Stomach (tissue), 9 donors: ENCODE data around the gene ZC2HC1B. TPM values are rescaled to one million over a fixed set of nuclear protein-coding genes. Genes with fewer than 3 reads are reported as not detected.
"Not testable (repeated sequence)": the region's sequence is repeated elsewhere in the genome, so short reads cannot be mapped to it uniquely, and the experiment has no call there.

Experiments
- DNase-seq, 2 donors: peaks; one replicate each; pipeline versions ENCODE4 v3.0.0 to v3.0.0-alpha.2; 2013 to 2019
- H3K27ac ChIP-seq, 5 donors: fragments of 200-600 bp in 4 of 5; sonication (generic) in 4 of 5; one replicate each; pipeline ENCODE4 v1.5.1; 2013 to 2019; ENCODE audit warnings: mild to moderate bottlenecking in 1 of 5, moderate library complexity in 1 of 5
- H3K27me3 ChIP-seq, 3 donors: fragments of 200-600 bp; sonication (generic); one replicate each; pipeline ENCODE4 v1.5.1; 2017 to 2019; ENCODE audit warnings: mixed run types in 1 of 3
- H3K36me3 ChIP-seq, 4 donors: fragments of 200-600 bp; sonication (generic); 1 replicate in 3 of 4; 2 replicates in 1 of 4; pipeline ENCODE4 v1.5.1; 2016 to 2019
- H3K4me1 ChIP-seq, 4 donors: fragments of 200-600 bp; sonication (generic); one replicate each; pipeline ENCODE4 v1.5.1; 2016 to 2019
- H3K4me3 ChIP-seq, 4 donors: fragments of 200-600 bp; sonication (generic) in 3 of 4; one replicate each; pipeline ENCODE4 v1.5.1; 2016 to 2019; ENCODE audit warnings: mild to moderate bottlenecking in 1 of 4
- H3K9me3 ChIP-seq, 4 donors: fragments of 200-600 bp; sonication (generic); one replicate each; pipeline ENCODE4 v1.5.1; 2016 to 2019
- EP300 ChIP-seq: sonication (generic); formaldehyde crosslinking; IDR thresholded peaks from one replicate; pipeline ENCODE4 v1.6.1; 2017; ENCODE audit warnings: antibody characterized with exemption
- POLR2A ChIP-seq, 4 donors: fragments of 450-650 bp; IDR thresholded peaks; one replicate each; pipeline ENCODE4 v1.6.1; 2016; ENCODE audit warnings: antibody characterized with exemption in 4 of 4, control low read depth in 2 of 4, mild to moderate bottlenecking in 1 of 4, moderate library complexity in 1 of 4
- POLR2AphosphoS5 ChIP-seq, 3 donors: sonication (generic); formaldehyde crosslinking; IDR thresholded peaks; one replicate each; pipeline ENCODE4 v1.6.1; 2016; ENCODE audit warnings: antibody characterized with exemption in 3 of 3
- WGBS, 5 donors: extraction: QIAGEN DNeasy Blood & Tissue Kit in 3 of 5; methylation state at CpG; one replicate each; pipeline versions ENCODE4 v1.1.5 to v1.1.7; 2013 to 2018; 5-methylcytosine and 5-hydroxymethylcytosine counted together
- intact Hi-C: fragments of 100-400 bp; cut with DNase I; formaldehyde crosslinking; loops from one replicate; pipeline ENCODE4 v1.15.1; 2023; ENCODE audit warnings: low total_unique reads
- polyA plus RNA-seq, 3 donors: library from polyadenylated mRNA; stranded (reverse); fragments of 200-250 nt; gene quantifications; one replicate each; pipeline ENCODE4 v1.2.3, GENCODE V29; 2013
- total RNA-seq, 5 donors: library from RNA; depleted of rRNA; stranded (reverse); fragments of >200 nt; gene quantifications; one replicate each; pipeline versions ENCODE4 v1.1.0 to v1.2.3, GENCODE V29; 2014 to 2016
- TF ChIP-seq, protein P1 (sequence below), 7 experiments: fragments of 450-650 bp in 4 of 7; fragments of 200-600 bp in 3 of 7; sonication (generic) in 3 of 7; IDR thresholded peaks; one replicate each; pipeline ENCODE4 v1.5.1; 2016 to 2019; ENCODE audit warnings: antibody characterized with exemption in 7 of 7, control low read depth in 2 of 7, mild to moderate bottlenecking in 1 of 7
- donor health status: healthy with polysubstance abuse.
- donor health status: Bipolar disorder and iron deficiency.
- donor health status: healthy.

The ZC2HC1B gene
- total and polyA plus RNA-seq, 8 donors, result 0.92 to 1.8 TPM; not detected in 6

DNA sequence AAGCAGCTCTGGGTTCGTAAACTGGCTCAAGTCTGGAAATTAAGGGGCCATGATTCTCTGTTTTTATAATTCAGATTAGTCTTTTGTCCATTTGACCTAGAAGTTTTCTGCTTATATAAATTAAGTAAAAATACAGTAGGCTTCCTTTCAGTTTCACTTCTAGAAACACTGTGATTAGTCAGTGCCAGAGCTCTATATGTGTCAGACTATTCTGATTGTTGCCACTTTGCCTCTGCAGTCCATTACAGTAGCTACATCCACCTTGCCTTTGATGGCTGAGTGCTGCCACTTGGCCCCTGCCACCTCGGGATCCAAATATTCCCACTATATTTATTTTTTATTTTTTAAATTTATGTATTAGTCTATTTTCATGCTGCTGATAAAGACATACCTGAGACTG lies 7.9 kb downstream of the ZC2HC1B start:
- Histone ChIP-seq H3K27me3 (no peaks in the 10 kb centered on the region), H3K36me3 (no peaks in the 10 kb centered on the region), H3K4me3 (no peak overlapping the region), H3K4me1 (no peaks in the 10 kb centered on the region), H3K9me3 (peaks cover 0 to 14% (median 3%) of the 10 kb centered on the region in 4 donors), H3K27ac (no peak overlapping the region)
- intact Hi-C loops, result no loop called here
- peak in 1 of 2 donors; percentile 11 for DNase-seq
- TF ChIP-seq POLR2A (IDR thresholded peaks at IDR 0.05) (no peak), POLR2AphosphoS5 (IDR thresholded peaks at IDR 0.05) (no peak), EP300 (no peak)
- TF ChIP-seq, protein P1, sequence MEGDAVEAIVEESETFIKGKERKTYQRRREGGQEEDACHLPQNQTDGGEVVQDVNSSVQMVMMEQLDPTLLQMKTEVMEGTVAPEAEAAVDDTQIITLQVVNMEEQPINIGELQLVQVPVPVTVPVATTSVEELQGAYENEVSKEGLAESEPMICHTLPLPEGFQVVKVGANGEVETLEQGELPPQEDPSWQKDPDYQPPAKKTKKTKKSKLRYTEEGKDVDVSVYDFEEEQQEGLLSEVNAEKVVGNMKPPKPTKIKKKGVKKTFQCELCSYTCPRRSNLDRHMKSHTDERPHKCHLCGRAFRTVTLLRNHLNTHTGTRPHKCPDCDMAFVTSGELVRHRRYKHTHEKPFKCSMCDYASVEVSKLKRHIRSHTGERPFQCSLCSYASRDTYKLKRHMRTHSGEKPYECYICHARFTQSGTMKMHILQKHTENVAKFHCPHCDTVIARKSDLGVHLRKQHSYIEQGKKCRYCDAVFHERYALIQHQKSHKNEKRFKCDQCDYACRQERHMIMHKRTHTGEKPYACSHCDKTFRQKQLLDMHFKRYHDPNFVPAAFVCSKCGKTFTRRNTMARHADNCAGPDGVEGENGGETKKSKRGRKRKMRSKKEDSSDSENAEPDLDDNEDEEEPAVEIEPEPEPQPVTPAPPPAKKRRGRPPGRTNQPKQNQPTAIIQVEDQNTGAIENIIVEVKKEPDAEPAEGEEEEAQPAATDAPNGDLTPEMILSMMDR (IDR thresholded peaks at IDR 0.05), result no peak
- 78 to 93% (median 86%) methylated on average over 2 of the region's 2 CpGs for WGBS, 5 donors

DNA sequence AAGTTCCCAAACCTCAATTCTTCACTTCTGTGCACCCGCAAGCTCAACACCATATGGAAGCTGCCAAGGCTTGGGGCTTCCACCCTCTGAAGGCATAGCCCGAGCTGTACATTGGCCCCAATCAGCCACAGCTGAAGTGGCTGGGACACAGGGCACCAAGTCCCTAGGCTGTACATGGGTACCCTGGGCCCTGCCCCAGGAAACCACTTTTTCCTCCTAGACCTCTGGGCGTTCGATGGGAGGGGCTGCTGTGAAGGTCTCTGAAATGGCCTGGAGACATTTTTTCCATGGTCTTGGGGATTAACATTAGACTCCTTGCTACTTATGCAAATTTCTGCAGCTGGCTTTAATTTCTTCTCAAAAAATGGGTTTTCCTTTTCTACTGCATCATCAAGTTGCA lies 9.3 kb downstream of the ZC2HC1B start:
- DNase-seq, H3K36me3 ChIP-seq, H3K4me3 ChIP-seq, intact Hi-C loops, H3K27me3 ChIP-seq, H3K27ac ChIP-seq, H3K4me1 ChIP-seq: not testable (repeated sequence)
- H3K9me3 ChIP-seq, result peaks cover 0 to 20% (median 5%) of the 10 kb centered on the region in 4 donors
- 96 to 98% (median 97%) methylated on average over 4 of the region's 4 CpGs for WGBS, 5 donors

DNA sequence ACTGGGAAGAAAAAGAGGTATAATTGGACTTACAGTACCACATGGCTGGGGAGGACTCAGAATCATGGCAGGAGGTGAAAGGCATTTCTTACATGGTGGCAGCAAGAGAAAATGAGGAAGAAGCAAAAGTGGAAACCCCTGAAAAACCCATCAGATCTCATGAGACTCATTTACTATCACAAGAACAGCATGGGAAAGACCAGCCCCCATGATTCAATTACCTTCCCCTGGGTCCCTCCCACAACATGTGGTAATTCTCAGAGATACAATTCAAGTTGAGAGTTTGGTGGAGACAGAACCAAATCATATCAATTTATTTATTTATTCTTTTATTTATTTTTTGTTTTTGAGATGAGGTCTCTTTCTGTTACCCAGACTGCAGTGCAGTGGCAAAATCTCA lies 10.2 kb downstream of the ZC2HC1B start:
- H3K27me3 ChIP-seq, H3K4me1 ChIP-seq, intact Hi-C loops, H3K4me3 ChIP-seq, DNase-seq, H3K36me3 ChIP-seq, H3K27ac ChIP-seq: not testable (repeated sequence)
- H3K9me3 ChIP-seq, result peaks cover 0 to 24% (median 10%) of the 10 kb centered on the region in 4 donors

DNA sequence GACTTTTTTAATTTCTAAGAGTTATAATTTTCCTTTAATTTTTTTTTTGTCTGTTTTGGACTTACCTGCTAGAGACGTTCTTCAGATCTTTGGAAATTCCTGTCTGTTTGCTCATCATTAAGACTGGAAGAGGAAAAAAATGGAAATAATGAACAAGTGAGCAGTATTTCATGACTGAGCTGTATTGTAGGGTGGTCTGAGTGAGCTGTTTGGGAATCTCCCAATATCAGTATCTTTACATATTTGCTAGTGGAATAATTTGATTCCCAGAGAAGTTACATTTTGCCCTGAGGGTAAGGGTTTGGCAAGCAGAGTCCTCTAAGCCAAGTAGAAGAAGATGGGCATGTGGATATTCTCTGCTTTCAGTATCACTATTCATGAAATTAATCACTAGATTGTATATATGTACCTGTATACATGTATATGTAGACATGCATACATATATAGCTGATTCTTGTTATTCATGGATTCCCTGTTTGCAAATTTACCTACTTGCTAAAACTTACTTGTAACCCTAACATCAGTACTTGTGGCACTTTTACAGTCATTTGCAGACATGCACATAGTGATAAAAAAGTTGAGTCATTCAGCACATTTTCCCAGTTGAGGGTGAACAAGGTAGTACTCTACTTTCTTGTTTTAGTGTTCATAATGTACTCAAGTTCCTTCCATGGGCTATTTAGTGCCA lies 13.5 kb downstream of the ZC2HC1B start:
- 89 to 100% (median 95%) methylated on average over 1 of the region's 1 CpG; no CpG with 5 or more reads in 1 of the 5 donors for WGBS, 5 donors
- TF ChIP-seq, protein P1 (IDR thresholded peaks at IDR 0.05), result no peak
- TF ChIP-seq EP300 (no peak), POLR2AphosphoS5 (IDR thresholded peaks at IDR 0.05) (no peak), POLR2A (IDR thresholded peaks at IDR 0.05) (no peak)
- DNase-seq, result no peak

DNA sequence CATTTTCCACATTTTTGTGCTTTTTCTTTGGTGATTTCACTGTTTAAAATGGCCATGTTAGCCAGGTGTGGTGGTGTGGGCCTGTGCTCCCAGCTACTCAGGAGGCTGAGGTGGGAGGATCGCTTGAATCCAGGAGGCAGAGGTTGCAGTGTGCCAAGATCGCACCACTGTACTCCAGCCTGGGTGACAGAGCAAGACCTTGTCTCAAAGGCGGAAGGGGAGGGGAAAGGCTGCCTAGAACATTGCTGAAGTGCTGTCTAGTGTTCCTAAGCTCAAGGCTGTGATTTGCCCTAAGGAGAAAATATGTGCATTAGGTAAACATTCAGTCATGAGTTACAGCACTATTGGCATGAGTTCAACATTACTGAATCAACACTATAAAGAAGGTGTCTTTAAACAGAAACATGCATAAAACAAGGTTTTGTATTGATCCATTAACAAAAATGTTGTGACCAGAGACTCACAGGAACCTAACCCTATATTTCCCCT lies 14.0 kb downstream of the ZC2HC1B start:
- Histone ChIP-seq H3K36me3 (no peaks in the 10 kb centered on the region), H3K4me3 (no peak overlapping the region), H3K4me1 (no peaks in the 10 kb centered on the region), H3K27ac (no peak overlapping the region), H3K9me3 (peaks cover 0 to 24% (median 10%) of the 10 kb centered on the region in 4 donors), H3K27me3 (no peaks in the 10 kb centered on the region)
- DNase-seq, result no peak
- WGBS, 5 donors, result 86 to 98% (median 94%) methylated on average over 3 of the region's 3 CpGs; no CpG with 5 or more reads in 1 of the 5 donors
- TF ChIP-seq POLR2AphosphoS5 (IDR thresholded peaks at IDR 0.05), result no peak
- TF ChIP-seq, protein P1 (IDR thresholded peaks at IDR 0.05), result no peak
- no peak for TF ChIP-seq POLR2A (IDR thresholded peaks at IDR 0.05)
- TF ChIP-seq EP300, result no peak
- intact Hi-C loops, result no loop called here

More for the DNA sequence above, 13.5 kb downstream of the ZC2HC1B start:
- no peak overlapping the region for H3K27ac ChIP-seq
- H3K4me1 ChIP-seq, result no peaks in the 10 kb centered on the region
- peaks cover 0 to 24% (median 10%) of the 10 kb centered on the region in 4 donors for H3K9me3 ChIP-seq
- H3K4me3 ChIP-seq, result no peak overlapping the region
- intact Hi-C loops, result no loop called here
- no peaks in the 10 kb centered on the region for H3K36me3 ChIP-seq
- no peaks in the 10 kb centered on the region for H3K27me3 ChIP-seq
